ENCODE results near the gene CABLES1.

The CABLES1 gene

DNA sequence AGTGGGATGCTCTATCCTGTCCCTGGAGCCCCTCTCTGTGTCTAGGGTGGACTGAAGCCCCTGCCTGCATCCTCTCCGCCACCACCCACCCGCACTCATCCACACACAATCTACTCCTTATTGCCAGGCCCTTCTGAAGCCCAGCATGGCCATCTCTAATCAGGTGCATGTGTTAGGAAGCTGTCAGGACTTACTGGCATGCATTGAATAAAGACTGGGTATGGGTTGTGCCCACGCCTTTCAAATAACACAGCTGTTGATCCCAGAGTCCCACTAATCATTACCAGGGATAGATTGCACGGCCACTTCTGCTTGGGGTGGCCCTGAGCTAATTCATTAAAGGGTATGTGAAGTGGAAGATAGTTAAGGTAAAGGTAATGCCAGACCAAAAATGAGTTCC, 88.4 kb downstream of the CABLES1 start:
- no peak for DNase-seq (ENCODE audit: low read depth in 2 of 2)

DNA sequence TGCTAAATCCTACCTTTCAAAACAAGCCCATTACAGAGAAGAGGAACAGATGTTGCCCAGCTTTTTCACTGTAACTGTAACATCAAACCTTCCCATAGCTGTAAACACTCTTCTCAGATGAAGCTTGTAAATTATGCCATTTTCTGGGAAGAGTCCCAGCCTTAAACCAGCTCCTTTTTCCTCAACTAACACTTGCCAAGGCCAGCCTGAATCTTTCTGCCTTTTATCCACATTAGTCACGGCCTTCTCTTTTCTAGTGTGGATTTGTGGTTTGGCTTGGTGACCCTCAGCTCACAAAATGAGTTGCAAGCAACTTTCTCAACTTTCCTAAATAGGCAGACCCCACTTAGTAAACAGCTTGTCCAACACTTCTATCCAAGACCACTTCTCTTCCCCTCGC, 90.2 kb downstream of the CABLES1 start:
- DNase-seq (ENCODE audit: low read depth in 2 of 2): peak; percentile 95

GRCh38 chr18:23226391-23226790, 91.1 kb downstream of the CABLES1 start:
- no peak for DNase-seq (ENCODE audit: low read depth in 2 of 2)

DNA sequence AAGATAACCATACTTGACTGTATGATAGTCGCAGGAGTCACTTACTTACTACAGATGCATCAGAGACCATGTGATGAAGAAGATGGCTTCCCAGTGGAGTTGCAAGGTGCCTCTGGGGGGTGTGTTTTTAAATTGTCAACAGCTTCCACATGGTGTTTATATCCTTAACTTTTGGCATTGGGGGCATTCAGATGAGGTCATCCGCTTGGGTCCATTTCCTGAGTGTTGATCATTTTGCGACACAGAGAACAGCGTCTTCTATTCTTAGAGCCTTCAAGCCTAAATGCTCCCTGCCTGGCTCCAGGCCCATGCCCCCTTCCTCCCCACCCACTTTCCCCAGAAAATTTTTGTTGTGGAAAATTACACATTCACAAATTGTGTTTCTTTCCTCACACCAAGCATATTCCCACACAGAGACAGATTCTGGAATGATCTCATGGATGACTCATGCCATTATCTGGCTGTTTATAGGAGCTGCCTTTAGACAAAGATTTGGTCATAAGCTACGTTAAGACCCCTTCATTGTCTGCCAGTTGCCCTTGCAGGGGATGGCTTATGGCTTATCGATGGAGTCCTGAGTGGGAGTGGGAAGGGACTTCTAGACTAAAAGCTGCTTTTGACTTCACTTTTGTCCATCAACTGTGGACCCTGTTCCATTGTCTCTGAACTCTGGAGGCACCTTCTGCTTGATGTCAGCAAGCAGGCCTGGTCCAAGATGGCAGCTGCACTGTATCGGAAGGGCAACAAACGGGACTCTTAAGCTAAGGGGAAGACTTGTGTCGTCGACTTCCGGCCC, 91.8 kb downstream of the CABLES1 start:
- peak in 1 of 2 experiments; percentile 53 for DNase-seq (ENCODE audit: low read depth in 2 of 2)

GRCh38 chr18:23227726-23228070, 92.4 kb downstream of the CABLES1 start:
- DNase-seq (ENCODE audit: low read depth in 2 of 2): no peak

DNA sequence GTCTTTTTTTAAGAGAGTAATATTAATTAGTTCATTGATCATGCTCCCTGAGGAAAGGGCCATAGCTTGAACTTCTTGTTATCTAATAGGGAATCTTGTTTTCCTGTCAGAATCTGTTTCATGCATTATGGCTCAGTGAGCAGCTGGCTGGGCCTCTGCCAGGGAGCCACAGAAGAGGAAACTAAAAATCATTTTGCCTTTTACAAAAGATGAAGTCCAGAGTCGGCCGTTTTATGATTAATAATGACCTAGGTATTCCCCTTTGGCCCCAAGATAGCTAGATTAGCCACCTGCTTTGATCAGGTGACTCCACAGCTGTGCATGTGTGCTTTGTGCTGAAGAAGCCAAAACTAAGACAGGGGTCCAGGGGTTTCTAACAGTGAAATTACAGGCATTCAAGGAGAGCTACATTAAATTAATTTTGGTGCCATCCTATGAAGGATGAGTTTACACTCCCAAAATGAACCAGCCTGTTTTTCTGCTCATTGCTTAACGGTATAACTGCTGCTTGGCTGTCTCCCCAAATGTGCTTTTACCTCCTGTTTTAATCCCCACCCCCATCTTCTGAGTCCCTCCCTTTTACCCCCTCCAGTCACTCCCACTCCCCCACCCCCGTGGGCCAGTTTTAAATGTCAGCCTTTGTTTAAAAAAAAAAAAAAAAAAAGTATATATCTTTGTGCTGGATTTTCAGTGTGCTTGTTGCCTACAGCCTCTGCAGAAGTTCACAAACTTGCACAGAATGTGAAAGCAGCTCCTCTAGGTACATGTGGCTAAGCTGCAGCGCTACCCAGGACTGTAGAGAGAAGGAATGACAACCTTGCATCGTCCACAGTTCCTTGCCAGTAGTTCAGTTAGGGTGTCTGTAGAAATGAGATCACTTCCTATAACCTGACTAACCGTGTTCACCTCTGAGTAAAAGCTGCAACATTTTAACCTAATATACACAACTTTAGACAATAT, 93.1 kb downstream of the CABLES1 start:
- no peak for DNase-seq (ENCODE audit: low read depth in 2 of 2)

GRCh38 chr18:23229472-23229871, 94.2 kb downstream of the CABLES1 start:
- DNase-seq (ENCODE audit: low read depth in 2 of 2): peak; percentile 58 to 61

- DNase-seq (ENCODE audit: low read depth in 2 of 2): no peak
These were observed 95.4 kb downstream of the CABLES1 start for GRCh38 chr18:23230686-23231085.

DNA sequence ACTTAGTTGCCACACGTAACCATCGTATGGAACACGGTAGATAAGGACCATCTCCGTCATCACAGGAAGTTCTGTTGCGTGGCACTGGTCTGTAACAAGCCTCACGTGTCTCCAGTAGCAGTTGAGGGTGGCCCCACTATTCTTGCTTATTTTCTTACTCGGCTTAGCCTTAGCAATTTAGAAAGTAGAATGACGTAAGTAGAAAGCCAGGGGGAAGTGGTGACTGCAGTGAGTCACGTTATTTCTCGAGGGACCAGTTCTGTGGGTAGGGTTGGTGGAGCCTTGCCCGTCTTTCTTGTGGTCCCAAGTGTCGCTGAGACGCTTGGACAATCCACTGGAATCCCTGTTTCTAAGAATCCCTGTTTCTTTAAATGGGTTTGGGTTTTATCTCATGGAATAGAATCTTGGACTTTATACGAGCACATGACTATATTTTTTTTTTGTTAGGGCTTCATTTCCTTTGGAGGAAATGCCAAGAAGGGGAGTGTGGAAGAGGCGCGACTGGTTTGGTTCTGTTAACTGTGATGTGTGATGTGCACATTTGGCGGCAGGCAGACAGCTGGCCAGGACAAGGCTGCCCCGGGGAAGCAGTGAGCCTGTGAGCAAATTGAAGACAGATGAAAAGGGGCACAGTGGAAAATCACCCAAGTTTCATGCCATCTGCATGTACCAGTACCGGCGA, 96.2 kb downstream of the CABLES1 start:
- DNase-seq (ENCODE audit: low read depth in 2 of 2): peak; percentile 73 to 74

- no peak for DNase-seq (ENCODE audit: low read depth in 2 of 2)
These were observed 97.0 kb downstream of the CABLES1 start for GRCh38 chr18:23232331-23232730.

DNA sequence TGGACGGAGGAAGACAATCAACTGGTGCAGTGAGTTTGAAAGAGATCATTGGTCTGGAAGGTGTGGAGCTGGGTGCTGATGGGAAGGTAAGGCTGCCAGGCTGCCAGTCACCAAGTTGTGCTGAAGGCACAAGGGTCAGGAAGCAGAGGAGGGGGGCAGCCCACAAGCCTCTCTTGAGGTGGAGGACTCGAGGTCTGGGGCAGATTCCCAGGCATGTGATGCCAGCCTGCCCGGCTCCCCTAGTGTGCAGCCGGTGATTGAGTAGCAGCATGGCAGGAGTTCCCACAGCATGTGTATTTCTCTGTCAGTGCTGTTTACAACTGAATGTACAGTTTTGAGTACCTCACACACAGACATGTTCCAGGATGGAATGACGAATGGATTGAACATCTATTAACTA, 99.3 kb downstream of the CABLES1 start:
- no peak for DNase-seq (ENCODE audit: low read depth in 2 of 2)

GRCh38 chr18:23235336-23235735, 100.1 kb downstream of the CABLES1 start:
- DNase-seq (ENCODE audit: low read depth in 2 of 2): no peak

DNA sequence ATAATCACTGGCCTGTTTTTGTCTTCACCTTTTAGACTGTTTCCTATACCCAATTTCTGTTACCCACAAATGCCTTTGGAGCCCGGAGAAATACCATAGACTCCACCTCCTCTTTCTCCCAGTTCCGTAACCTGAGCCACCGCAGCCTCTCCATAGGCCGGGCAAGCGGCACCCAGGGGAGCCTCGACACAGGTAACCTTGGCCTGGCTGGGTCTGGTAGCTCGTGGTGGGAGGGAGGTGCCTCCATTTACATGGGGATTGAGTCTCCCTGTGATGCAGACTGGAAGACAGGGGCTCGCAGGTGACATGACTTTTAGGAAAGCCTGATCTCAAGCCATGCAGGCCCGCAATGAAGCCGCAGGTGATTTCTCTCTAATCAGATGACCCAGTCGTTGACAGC, 100.6 kb downstream of the CABLES1 start:
- DNase-seq (ENCODE audit: low read depth in 2 of 2): no peak

DNA sequence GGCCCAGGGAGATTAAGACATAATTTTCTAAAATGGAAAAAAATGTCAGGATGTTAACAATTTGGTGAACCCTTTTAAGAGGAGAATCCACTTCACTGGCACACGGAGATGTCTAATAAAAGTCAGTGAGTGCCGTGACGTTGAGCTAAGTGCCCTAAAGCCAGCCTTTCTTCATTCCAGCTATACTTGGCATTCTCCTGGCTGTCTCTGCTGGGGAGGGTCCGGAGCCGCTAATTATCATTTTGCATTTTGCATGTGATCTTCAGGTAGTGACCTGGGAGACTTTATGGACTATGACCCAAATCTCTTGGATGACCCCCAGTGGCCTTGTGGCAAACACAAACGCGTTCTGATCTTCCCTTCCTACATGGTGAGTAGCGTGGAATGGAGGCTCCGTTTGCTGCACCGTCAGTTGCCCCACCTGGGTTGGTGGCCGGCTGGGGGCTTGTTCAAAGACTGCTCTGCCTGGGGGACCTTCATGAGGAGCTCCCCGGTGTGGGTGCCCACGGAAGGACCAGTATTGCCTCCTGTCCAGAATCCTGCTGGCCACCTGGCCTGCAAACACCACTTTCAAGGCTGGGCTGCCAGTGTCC, 101.7 kb downstream of the CABLES1 start:
- no peak for DNase-seq (ENCODE audit: low read depth in 2 of 2)

DNA sequence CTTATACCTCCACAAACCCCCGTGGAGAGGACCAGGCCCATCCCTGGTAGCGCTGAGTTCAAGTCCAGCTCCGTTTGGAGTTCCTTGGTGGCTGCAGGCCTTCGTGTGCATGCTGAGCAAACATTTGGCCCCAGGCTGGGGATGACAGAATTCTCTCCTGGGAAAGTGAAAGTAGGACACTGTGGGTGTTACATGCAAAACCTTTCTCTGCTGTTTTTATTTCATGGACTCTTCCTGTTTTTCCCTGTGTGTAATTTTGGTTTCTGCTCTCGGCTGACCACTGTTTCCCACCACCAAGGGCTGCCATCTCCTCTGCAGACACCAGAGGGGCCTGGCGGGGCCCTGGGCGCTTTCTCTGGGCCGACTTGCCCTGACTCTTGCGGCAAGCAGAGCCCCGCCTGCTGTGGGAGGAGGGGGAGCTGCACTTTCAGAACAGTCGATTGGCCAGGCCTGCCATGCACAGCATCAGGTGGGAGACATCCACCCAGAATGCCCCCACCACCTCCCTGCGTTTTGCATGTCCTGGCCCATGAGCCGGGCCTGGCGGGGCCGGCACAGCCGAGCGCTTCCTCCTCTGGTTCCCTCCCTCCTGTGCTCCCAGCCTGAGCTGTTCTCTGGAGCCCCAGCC, 102.4 kb downstream of the CABLES1 start:
- DNase-seq (ENCODE audit: low read depth in 2 of 2): no peak

GRCh38 chr18:23238152-23238531, 102.9 kb downstream of the CABLES1 start:
- no peak for DNase-seq (ENCODE audit: low read depth in 2 of 2)

DNA sequence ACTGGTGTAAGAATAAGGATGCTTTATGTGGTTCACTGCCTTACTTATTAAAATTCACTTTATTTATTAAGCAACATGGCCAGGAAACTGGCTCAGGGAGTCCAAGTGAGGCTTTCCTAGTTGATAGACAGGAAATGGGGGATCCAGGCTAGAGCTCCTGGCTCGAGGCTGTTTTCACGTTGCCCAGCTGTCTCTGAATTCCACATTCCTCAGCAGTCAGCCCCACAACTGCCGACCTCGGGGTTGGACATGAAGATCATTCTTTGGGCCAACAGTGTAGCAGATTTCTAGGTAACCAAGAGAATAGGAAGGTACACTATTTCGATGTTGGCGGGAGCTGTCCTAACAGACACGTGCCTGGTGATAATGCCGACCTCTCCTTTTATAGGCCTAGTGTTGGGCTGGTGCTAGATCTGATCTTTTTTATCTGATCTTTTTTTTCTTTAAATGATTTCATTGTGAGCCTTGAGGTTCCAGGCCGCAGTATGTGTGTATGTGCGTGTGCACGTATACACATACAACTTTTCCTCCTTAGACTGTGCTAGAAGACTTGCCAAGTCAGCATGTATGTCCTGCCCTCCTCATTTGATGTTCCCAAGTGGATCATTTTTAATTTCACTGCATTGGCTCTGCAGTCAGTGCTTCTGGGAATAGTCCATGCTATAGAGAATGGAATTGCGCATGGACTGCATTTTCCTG, 103.5 kb downstream of the CABLES1 start:
- no peak for DNase-seq (ENCODE audit: low read depth in 2 of 2)

DNA sequence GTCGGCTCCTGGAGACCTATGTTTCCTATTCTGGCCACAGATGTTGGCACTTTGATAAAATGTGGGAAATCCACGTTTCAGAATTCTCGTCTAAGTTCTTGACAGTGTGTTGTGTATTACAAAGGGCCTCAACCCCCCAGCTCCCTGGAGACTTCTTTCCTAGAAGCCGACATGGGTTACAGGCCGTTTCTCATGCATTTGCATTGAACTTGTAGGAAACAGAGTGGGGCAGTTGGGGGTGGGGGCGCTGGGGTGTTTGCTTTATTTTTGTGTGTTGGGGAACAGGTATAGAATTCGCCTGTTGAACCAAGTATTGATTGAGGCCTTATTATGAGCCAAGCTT, 104.0 kb downstream of the CABLES1 start:
- no peak for DNase-seq (ENCODE audit: low read depth in 2 of 2)

DNA sequence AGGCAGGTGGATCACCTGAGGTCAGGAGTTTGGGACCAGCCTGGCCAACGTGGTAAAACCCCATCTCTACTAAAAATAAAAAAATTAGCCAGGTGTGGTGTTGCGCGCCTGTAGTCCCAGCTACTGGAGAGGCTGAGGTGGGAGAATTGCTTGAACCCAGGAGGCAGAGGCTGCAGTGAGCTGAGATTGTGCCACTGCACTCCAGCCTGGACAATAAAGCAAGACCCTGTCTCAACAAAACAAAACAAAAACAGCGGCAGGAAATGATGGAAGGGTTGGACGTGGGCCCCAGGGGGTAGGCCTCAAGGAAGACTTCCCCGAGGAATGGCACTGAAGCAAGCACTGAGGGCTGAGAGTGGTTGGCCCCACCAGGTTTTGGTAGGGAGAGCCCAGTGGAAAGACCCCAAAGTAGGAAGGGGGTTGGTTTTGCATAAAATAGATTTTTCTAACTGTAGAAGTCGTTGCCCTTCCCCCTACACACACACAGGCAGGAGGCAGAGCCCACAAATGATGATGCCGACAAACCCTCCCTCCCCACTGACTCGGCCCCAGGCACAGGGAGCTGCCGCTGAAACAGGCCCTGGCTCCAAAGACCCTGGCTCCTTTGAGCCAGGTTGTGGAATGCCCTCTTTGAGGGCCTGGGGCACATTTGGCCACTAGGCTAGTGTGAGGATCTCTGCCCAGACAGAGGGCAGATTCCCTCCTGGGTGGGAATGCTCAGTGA, 104.8 kb downstream of the CABLES1 start:
- DNase-seq (ENCODE audit: low read depth in 2 of 2): no peak

DNA sequence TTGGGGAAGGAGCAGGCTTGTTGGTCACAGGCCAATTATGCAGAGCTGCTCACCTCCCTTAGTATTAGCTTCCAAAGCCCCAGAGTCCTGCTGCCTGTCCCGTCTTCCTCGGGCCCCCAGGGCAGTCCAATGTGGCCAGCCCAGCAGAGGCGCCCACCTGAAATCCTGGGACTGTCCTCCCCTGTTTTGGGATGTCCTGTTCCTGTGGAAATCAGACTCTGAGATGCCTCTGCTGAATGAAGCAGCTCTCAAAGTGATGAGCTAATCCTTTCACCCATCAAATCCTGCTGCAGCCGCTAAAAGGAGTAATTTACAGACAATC, 105.3 kb downstream of the CABLES1 start:
- no peak for DNase-seq (ENCODE audit: low read depth in 2 of 2)

All from fibroblast of skin of left biceps (primary cell).